AG09309 (cell line): ENCODE results near the gene ARID5B.

ENCODE experiments used
- DNase-seq: peaks from one replicate; pipeline ENCODE4 v3.0.0-alpha.2; 2010; ENCODE audit warnings: low read depth
- H3K4me3 ChIP-seq: 2 replicates; pipeline ENCODE4 v1.5.1; 2011; ENCODE audit warnings: mild to moderate bottlenecking, low read depth, low read length, moderate library complexity; ENCODE audit not compliant: control insufficient read depth
- CTCF ChIP-seq: IDR thresholded peaks from 2 replicates; pipeline ENCODE4 v1.5.1; 2011; ENCODE audit warnings: mild to moderate bottlenecking, low read depth, low read length, inconsistent platforms; ENCODE audit not compliant: insufficient read depth, control insufficient read depth; ENCODE audit errors: missing control alignments

The ARID5B gene

GRCh38 chr10:62007145-62007544, 105.6 kb downstream of the ARID5B start:
- no peak for TF ChIP-seq CTCF
- no peak overlapping the region for H3K4me3 ChIP-seq
- DNase-seq, result no peak

- no peak for TF ChIP-seq CTCF
- no peak for DNase-seq
- H3K4me3 ChIP-seq, result no peak overlapping the region
Measured at GRCh38 chr10:62008196-62008595, 106.7 kb downstream of the ARID5B start.

DNA sequence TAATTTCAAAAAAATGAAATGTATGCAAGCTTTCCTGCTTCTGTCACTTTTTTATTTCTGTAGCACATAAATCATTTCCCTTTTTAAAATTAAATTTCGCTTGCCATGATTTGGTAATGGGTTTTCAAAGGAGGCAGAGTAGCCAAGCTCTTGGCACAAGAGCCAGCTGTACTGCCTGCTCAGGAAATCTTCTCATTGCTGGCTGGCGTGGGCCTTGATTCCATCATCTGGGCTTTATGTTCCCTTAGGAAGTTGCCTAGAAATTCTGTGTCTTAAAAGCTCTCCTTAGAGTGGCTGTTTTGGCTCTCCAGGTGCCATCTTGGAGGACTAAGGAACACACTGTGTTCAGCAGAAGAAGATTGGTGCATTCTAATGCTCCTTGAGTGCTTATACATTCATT, 107.4 kb downstream of the ARID5B start:
- H3K4me3 ChIP-seq, result no peak overlapping the region
- DNase-seq, result no peak
- TF ChIP-seq CTCF, result no peak

- DNase-seq, result no peak
- no peak overlapping the region for H3K4me3 ChIP-seq
- TF ChIP-seq CTCF, result no peak
Measured at GRCh38 chr10:62010366-62010765, 108.9 kb downstream of the ARID5B start.

DNA sequence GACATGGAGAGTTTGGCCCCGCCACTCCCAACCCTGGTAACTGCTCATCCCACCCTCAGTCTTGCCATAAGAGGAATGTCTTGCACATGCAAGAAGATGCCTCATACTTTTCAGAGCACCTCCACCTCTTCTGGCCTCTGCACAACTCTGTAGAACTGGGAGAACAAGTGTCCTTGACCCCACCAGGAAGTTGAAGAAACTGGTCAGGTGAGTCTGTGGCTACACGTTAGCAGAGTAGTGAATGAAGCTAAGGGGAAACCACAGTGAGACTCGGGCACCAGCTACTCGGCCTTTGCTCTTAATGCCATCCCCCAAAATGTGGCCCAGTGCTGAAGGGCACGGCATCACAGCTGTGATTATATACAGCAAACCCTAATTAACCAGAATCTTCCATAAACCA, 110.1 kb downstream of the ARID5B start:
- TF ChIP-seq CTCF, result no peak
- DNase-seq, result no peak
- H3K4me3 ChIP-seq, result no peak overlapping the region

- no peak for TF ChIP-seq CTCF
Measured at GRCh38 chr10:62012318-62012717, 110.8 kb downstream of the ARID5B start.

GRCh38 chr10:62014510-62014909, 113.0 kb downstream of the ARID5B start:
- DNase-seq, result no peak

More at GRCh38 chr10:62012318-62012717, 110.8 kb downstream of the ARID5B start:
- no peak for DNase-seq
- no peak overlapping the region for H3K4me3 ChIP-seq

More at GRCh38 chr10:62014510-62014909, 113.0 kb downstream of the ARID5B start:
- no peak for TF ChIP-seq CTCF
- H3K4me3 ChIP-seq, result no peak overlapping the region
